ENCODE results near the gene MEX3D. TPM values are rescaled to one million over a fixed set of nuclear protein-coding genes. Genes with fewer than 3 reads are reported as not detected.

Gene MEX3D
- 100 to 1,000 TPM; 127 to 211 TPM for total RNA-seq
- polyA plus RNA-seq (ENCODE audit: insufficient read depth, low read depth, low replicate concordance) = 45.6 TPM
- long read RNA-seq, donor 1, transcript MEX3D-201 (2 exons, 2,850 nt) = major isoform, 11 of 12 reads
- long read RNA-seq, donor 1, partial matches to known transcripts = 0 of 12 reads
- long read RNA-seq, donor 1, other reads (novel, unspliced or antisense) = 0 of 12 reads
- long read RNA-seq, donor 2, transcript MEX3D-201 (2 exons, 2,850 nt) = major isoform, 5 of 6 reads
- long read RNA-seq, donor 2, partial matches to known transcripts = 0 of 6 reads
- long read RNA-seq, donor 2, other reads (novel, unspliced or antisense) = 0 of 6 reads

DNA sequence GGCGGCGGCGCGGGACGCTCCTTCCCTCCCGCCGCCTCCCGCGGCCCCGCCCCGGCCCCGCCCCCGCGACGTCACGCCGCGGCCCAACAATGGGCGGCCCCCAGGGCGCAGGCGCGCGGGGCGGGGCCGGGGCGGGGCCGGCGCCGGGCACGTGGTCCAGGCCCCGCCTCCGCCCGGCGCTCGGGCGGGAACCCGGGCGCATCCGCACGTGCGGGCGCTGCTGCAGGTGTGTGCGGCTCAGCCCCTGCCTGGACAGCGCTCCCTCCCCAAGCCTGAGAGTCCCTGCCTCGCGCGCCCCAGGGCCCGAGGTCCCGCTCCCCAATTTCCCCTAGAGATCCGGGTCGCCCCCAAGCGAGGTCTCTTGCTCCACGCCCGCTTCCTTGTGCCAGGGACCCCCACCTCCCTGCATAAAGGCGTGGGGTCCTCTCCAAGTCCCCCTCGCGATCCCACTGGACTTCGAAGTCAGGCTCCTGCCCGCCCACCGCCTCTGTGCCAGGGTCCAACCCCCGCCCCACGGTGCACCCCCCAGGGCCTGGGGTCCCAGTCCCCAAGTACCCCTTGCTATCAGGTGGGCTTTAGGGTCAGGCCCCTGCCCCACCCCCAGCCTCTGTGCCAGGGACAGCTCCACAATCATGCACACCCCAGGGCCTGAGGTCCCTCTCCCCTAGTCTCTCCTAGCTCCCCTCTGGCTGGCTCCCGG, at the start of gene MEX3D:
TSS of gene MEX3D (minus strand) at position 6 of the 700 bp plus-strand sequence. CDS start 267 bp downstream, outside the sequence.
- peak; percentile 77 for DNase-seq

DNA sequence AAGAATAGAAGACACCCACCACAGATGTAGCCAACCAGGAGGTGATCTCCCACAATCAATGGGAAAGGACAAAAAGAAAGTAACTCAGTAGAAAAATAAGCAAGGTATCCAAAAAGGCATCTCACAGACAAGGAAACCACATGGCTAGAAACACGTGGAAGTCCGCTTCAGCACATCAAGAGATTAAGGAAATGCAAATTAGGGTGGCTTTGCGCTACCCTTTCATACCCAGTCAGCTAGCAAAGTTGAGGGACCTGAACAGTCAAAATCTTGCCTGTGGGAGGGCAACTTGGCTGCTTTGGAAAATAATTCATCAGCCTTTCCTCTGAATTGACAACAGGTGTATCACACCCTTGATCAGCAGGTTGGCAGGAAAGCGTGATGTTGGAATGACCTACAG, 48.8 kb upstream of the MEX3D start:
- Histone ChIP-seq H3K9me3 (no peaks in the 10 kb centered on the region), H3K36me3 (ENCODE audit: low read depth, missing control alignments) (no peaks in the 10 kb centered on the region), H3K4me1 (no peaks in the 10 kb centered on the region), H3K27me3 (no peaks in the 10 kb centered on the region), H3K27ac (no peak overlapping the region), H3K4me3 (no peak overlapping the region)
- 78 to 84% methylated on average over 4 of the region's 4 CpGs for WGBS, 2 donors
- no peak for TF ChIP-seq POLR2A (IDR thresholded peaks at IDR 0.05)
- no peak for TF ChIP-seq CTCF (IDR thresholded peaks at IDR 0.05)
- intact Hi-C loops (cut with DNase I; ENCODE audit: low total_unique reads) = no loop called here
- DNase-seq = no peak

More for the DNA sequence above, at the start of gene MEX3D:
- H3K9me3 ChIP-seq = no peaks in the 10 kb centered on the region
- no peaks in the 10 kb centered on the region for H3K36me3 ChIP-seq (ENCODE audit: low read depth, missing control alignments)
- H3K27ac ChIP-seq = peak within 1 kb of the TSS; percentile 81 to 87
- TF ChIP-seq CTCF (IDR thresholded peaks at IDR 0.05) = no peak
- TF ChIP-seq POLR2A (IDR thresholded peaks at IDR 0.05) = no peak
- peaks cover 6% of the 10 kb centered on the region for H3K4me1 ChIP-seq
- intact Hi-C loops (cut with DNase I; ENCODE audit: low total_unique reads) = no loop called here
- peak within 1 kb of the TSS; percentile 67 to 76 for H3K4me3 ChIP-seq
- no peaks in the 10 kb centered on the region for H3K27me3 ChIP-seq
- WGBS, 2 donors = 15% methylated on average over 11 to 13 of the region's 63 CpGs

DNA sequence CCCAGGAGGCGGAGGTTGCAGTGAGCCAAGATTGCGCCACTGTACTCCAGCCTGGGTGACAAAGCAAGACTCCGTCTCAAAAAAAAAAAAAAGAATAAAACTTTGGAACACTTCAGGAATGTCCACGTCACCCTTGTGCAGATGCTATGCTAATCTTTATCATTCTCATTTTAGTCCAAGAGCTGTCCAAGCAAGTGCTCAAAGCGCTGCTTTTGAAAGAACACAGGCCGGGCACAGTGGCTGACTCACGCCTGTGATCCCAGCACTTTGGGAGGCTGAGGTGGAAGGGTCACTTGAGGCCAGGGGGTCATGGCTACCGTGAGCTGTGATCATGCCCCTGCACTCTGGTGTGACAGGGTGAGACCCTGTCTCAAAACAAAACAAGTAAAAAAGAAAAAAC, 48.3 kb upstream of the MEX3D start:
- 86 to 92% methylated on average over 8 of the region's 8 CpGs for WGBS, 2 donors

GRCh38 chr19:1615156-1615765, 47.1 kb upstream of the MEX3D start:
- no peaks in the 10 kb centered on the region for H3K4me1 ChIP-seq
- no peaks in the 10 kb centered on the region for H3K9me3 ChIP-seq
- TF ChIP-seq CTCF (IDR thresholded peaks at IDR 0.05) = no peak
- TF ChIP-seq POLR2A (IDR thresholded peaks at IDR 0.05) = no peak
- no peak overlapping the region for H3K4me3 ChIP-seq
- no peak overlapping the region for H3K27ac ChIP-seq
- no peak for DNase-seq
- intact Hi-C loops (cut with DNase I; ENCODE audit: low total_unique reads) = no loop called here
- H3K27me3 ChIP-seq = no peaks in the 10 kb centered on the region
- no peaks in the 10 kb centered on the region for H3K36me3 ChIP-seq (ENCODE audit: low read depth, missing control alignments)
- 92 to 94% methylated on average over 19 to 39 of the region's 41 CpGs for WGBS, 2 donors

More for the DNA sequence above, 48.3 kb upstream of the MEX3D start:
- no peaks in the 10 kb centered on the region for H3K9me3 ChIP-seq
- no peak overlapping the region for H3K4me3 ChIP-seq
- no peak for TF ChIP-seq POLR2A (IDR thresholded peaks at IDR 0.05)
- TF ChIP-seq CTCF (IDR thresholded peaks at IDR 0.05) = no peak
- no peak overlapping the region for H3K27ac ChIP-seq
- intact Hi-C loops (cut with DNase I; ENCODE audit: low total_unique reads) = no loop called here
- no peaks in the 10 kb centered on the region for H3K36me3 ChIP-seq (ENCODE audit: low read depth, missing control alignments)
- DNase-seq = no peak
- H3K27me3 ChIP-seq = no peaks in the 10 kb centered on the region
- no peaks in the 10 kb centered on the region for H3K4me1 ChIP-seq
